ENCODE measurements around the gene TPH2. TPM values are rescaled to one million over a fixed set of nuclear protein-coding genes. Genes with fewer than 3 reads are reported as not detected.

Gene TPH2
- total and polyA plus RNA-seq, 4 experiments from 2014 or later: 0.12 TPM; not detected in 3

- DNase-seq: no peak
- H3K9me3 Mint-ChIP-seq: no peaks in the 10 kb centered on the region
- H3K4me3 Mint-ChIP-seq: no peak overlapping the region
- H3K27me3 Mint-ChIP-seq: peaks cover 6 to 10% of the 10 kb centered on the region in 2 donors
- no peaks in the 10 kb centered on the region for H3K4me1 ChIP-seq (ENCODE audit: insufficient read depth, low read length)
- no peaks in the 10 kb centered on the region for H3K27me3 ChIP-seq (ENCODE audit: insufficient read depth, low read length)
- no peak overlapping the region for H3K4me3 ChIP-seq (ENCODE audit: low read length in 2 of 2)
- H3K27ac ChIP-seq (ENCODE audit: low read depth, low read length): no peak overlapping the region
- CTCF ChIA-PET (ENCODE audit: partially characterized antibody): interaction anchor here (1.4 kb wide), 1 partner anchor 7 kb away, joined by 6 read pairs; no protein-coding TSS in a partner anchor
- no peaks in the 10 kb centered on the region for H3K36me3 Mint-ChIP-seq
- no peaks in the 10 kb centered on the region for H3K36me3 ChIP-seq (ENCODE audit: insufficient read depth, low read length)
- H3K4me1 Mint-ChIP-seq: peaks cover 0 to 1% (median 0%) of the 10 kb centered on the region in 4 donors
- POLR2A ChIA-PET (ENCODE audit: partially characterized antibody): no interaction called here
- H3K9me3 ChIP-seq (ENCODE audit: control insufficient read depth in 1 of 2, low read length in 2 of 2): no peaks in the 10 kb centered on the region
- intact Hi-C loops (cut with micrococcal nuclease): no loop called here
- H3K27ac Mint-ChIP-seq: no peak overlapping the region
These were observed 72.7 kb downstream of the TPH2 start for GRCh38 chr12:72011374-72011773.

GRCh38 chr12:72012874-72013273 is 74.2 kb downstream of the TPH2 start:
- H3K9me3 Mint-ChIP-seq: no peaks in the 10 kb centered on the region
- intact Hi-C loops (cut with micrococcal nuclease): no loop called here
- POLR2A ChIA-PET (ENCODE audit: partially characterized antibody): no interaction called here

DNA sequence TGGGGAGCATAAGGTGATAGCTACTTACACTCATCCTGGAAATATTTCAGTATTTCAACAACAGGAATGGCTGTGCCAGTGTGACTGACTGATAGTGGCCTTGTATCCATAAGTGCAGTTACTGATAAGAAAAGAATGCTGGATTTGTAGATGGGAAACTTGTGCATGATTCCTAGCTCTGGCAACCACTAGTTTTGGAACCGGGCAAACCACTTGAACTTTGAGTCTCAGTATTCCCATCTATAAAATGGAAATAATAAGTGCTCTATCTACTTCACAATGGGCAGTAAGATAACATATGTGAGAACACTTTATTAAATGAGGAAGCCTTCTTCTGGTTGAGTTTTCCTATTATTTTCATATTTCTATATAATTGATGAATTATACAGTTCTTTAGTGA is 77.2 kb downstream of the TPH2 start:
- POLR2A ChIA-PET (ENCODE audit: partially characterized antibody): no interaction called here
- intact Hi-C loops (cut with micrococcal nuclease): no loop called here
- Mint-ChIP-seq H3K9me3 (no peaks in the 10 kb centered on the region), H3K36me3 (no peaks in the 10 kb centered on the region), H3K4me3 (no peak overlapping the region), H3K27ac (no peak overlapping the region), H3K4me1 (peaks cover 0 to 1% (median 0%) of the 10 kb centered on the region in 4 donors), H3K27me3 (peaks cover 8 to 12% of the 10 kb centered on the region in 2 donors)
- Histone ChIP-seq H3K4me1 (ENCODE audit: insufficient read depth, low read length) (no peaks in the 10 kb centered on the region), H3K4me3 (ENCODE audit: low read length in 2 of 2) (no peak overlapping the region), H3K27me3 (ENCODE audit: insufficient read depth, low read length) (peaks cover 3% of the 10 kb centered on the region), H3K9me3 (ENCODE audit: control insufficient read depth in 1 of 2, low read length in 2 of 2) (no peaks in the 10 kb centered on the region), H3K36me3 (ENCODE audit: insufficient read depth, low read length) (no peaks in the 10 kb centered on the region), H3K27ac (ENCODE audit: low read depth, low read length) (no peak overlapping the region)
- CTCF ChIA-PET (ENCODE audit: partially characterized antibody): interaction anchor here (1.1 to 2.8 kb wide), 4 partner anchors 8 to 12 kb away, joined by 3 to 15 read pairs (median 8); no protein-coding TSS in a partner anchor
- no peak for DNase-seq

More at GRCh38 chr12:72012874-72013273, 74.2 kb downstream of the TPH2 start:
- no peak overlapping the region for H3K27ac ChIP-seq (ENCODE audit: low read depth, low read length)
- no peaks in the 10 kb centered on the region for H3K4me1 ChIP-seq (ENCODE audit: insufficient read depth, low read length)
- Mint-ChIP-seq H3K4me3 (no peak overlapping the region), H3K36me3 (no peaks in the 10 kb centered on the region), H3K27me3 (peaks cover 6% of the 10 kb centered on the region in 2 donors), H3K27ac (no peak overlapping the region), H3K4me1 (peaks cover 0 to 1% (median 0%) of the 10 kb centered on the region in 4 donors)
- H3K36me3 ChIP-seq (ENCODE audit: insufficient read depth, low read length): no peaks in the 10 kb centered on the region
- no peaks in the 10 kb centered on the region for H3K9me3 ChIP-seq (ENCODE audit: control insufficient read depth in 1 of 2, low read length in 2 of 2)
- CTCF ChIA-PET (ENCODE audit: partially characterized antibody): interaction anchor here (1.2 kb wide), 1 partner anchor 30 kb away, joined by 3 read pairs; no protein-coding TSS in a partner anchor
- DNase-seq: no peak
- H3K4me3 ChIP-seq (ENCODE audit: low read length in 2 of 2): no peak overlapping the region
- no peaks in the 10 kb centered on the region for H3K27me3 ChIP-seq (ENCODE audit: insufficient read depth, low read length)

DNA sequence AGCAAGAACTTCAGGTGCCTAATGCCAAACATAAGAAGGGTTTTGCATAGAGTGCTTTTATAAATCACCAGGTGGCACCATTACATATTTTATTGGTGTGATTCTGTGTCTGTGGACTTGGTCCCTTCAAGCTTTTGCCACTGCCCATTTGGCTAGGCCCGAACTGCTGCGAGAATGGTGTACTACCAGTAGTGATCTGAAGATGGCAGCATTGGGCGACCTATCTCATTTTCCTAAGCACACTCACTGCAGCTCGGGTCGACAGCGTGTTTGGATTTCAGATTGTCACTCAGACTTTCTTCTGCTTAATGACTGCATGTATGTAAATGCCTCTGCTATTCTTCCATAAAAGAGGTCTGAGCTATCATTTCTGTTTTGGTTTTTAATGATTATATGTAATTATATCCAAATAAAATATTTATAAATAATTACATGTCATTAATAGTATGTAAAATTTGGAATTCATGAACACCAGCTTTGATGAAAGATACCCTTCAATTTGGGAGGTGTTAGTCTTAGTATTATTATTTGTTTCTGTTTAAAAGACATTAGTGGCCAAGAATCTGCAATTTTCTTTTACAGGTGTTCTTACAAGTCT is 78.5 kb downstream of the TPH2 start:
- POLR2A ChIA-PET (ENCODE audit: partially characterized antibody): no interaction called here

DNA sequence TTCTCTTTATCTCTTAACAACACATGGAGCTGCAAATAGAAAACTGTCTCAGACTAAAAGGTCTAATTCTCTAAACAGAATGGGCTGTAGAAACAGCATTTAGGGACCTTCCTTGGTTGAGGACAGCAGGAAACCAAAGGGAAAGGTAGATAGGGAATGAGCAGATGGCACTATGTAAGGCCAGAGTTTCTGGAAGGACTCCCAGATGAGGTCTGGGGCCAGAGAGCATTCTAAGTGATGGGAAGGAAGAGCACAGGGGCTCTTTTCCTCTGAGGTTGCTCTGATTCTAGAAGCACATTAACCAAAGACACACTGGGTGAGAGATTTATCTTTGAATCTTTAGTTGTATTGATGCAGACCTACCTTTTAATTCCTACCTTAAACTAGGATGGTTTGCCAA is 79.4 kb downstream of the TPH2 start:
- Histone ChIP-seq H3K9me3 (ENCODE audit: control insufficient read depth in 1 of 2, low read length in 2 of 2) (no peaks in the 10 kb centered on the region), H3K27me3 (ENCODE audit: insufficient read depth, low read length) (peaks cover 3% of the 10 kb centered on the region), H3K27ac (ENCODE audit: low read depth, low read length) (no peak overlapping the region), H3K36me3 (ENCODE audit: insufficient read depth, low read length) (no peaks in the 10 kb centered on the region), H3K4me3 (ENCODE audit: low read length in 2 of 2) (no peak overlapping the region), H3K4me1 (ENCODE audit: insufficient read depth, low read length) (no peaks in the 10 kb centered on the region)
- ChIA-PET POLR2A (ENCODE audit: partially characterized antibody) (no interaction called here), CTCF (ENCODE audit: partially characterized antibody) (interaction anchor here (1.1 to 2.1 kb wide), 4 partner anchors 7 to 26 kb away, joined by 3 to 8 read pairs (median 6); no protein-coding TSS in a partner anchor)
- Mint-ChIP-seq H3K4me1 (peaks cover 0 to 1% (median 0%) of the 10 kb centered on the region in 4 donors), H3K36me3 (no peaks in the 10 kb centered on the region), H3K4me3 (no peak overlapping the region), H3K27ac (no peak overlapping the region), H3K9me3 (no peaks in the 10 kb centered on the region), H3K27me3 (peaks cover 5 to 14% of the 10 kb centered on the region in 2 donors)
- intact Hi-C loops (cut with micrococcal nuclease): no loop called here
- DNase-seq: no peak

More for the DNA sequence above, 78.5 kb downstream of the TPH2 start:
- Mint-ChIP-seq H3K36me3 (no peaks in the 10 kb centered on the region), H3K4me3 (no peak overlapping the region), H3K27me3 (peaks cover 5 to 14% of the 10 kb centered on the region in 2 donors), H3K4me1 (peaks cover 0 to 1% (median 0%) of the 10 kb centered on the region in 4 donors), H3K9me3 (no peaks in the 10 kb centered on the region), H3K27ac (no peak overlapping the region)
- H3K4me1 ChIP-seq (ENCODE audit: insufficient read depth, low read length): no peaks in the 10 kb centered on the region
- intact Hi-C loops (cut with micrococcal nuclease): no loop called here
- no peaks in the 10 kb centered on the region for H3K9me3 ChIP-seq (ENCODE audit: control insufficient read depth in 1 of 2, low read length in 2 of 2)
- DNase-seq: peak; percentile 38 to 55 (median 45)
- CTCF ChIA-PET (ENCODE audit: partially characterized antibody): interaction anchor here (1.2 to 2.8 kb wide), 4 partner anchors 9 to 332 kb away, joined by 4 to 15 read pairs (median 9); partner anchors contain the start of gene TMEM19
- no peaks in the 10 kb centered on the region for H3K36me3 ChIP-seq (ENCODE audit: insufficient read depth, low read length)
- no peak overlapping the region for H3K27ac ChIP-seq (ENCODE audit: low read depth, low read length)
- peaks cover 3% of the 10 kb centered on the region for H3K27me3 ChIP-seq (ENCODE audit: insufficient read depth, low read length)
- no peak overlapping the region for H3K4me3 ChIP-seq (ENCODE audit: low read length in 2 of 2)

GRCh38 chr12:72024613-72025012 is 86.0 kb downstream of the TPH2 start:
- no peaks in the 10 kb centered on the region for H3K4me1 ChIP-seq (ENCODE audit: insufficient read depth, low read length)
- no peaks in the 10 kb centered on the region for H3K36me3 ChIP-seq (ENCODE audit: insufficient read depth, low read length)
- CTCF ChIA-PET (ENCODE audit: partially characterized antibody): no interaction called here
- intact Hi-C loops (cut with micrococcal nuclease): no loop called here
- Mint-ChIP-seq H3K4me3 (no peak overlapping the region), H3K27ac (no peak overlapping the region), H3K9me3 (no peaks in the 10 kb centered on the region), H3K4me1 (no peaks in the 10 kb centered on the region), H3K27me3 (peaks cover 10 to 21% of the 10 kb centered on the region in 2 donors), H3K36me3 (no peaks in the 10 kb centered on the region)
- peaks cover under 1% of the 10 kb centered on the region for H3K27me3 ChIP-seq (ENCODE audit: insufficient read depth, low read length)
- no peaks in the 10 kb centered on the region for H3K9me3 ChIP-seq (ENCODE audit: control insufficient read depth in 1 of 2, low read length in 2 of 2)
- POLR2A ChIA-PET (ENCODE audit: partially characterized antibody): no interaction called here
- no peak overlapping the region for H3K27ac ChIP-seq (ENCODE audit: low read depth, low read length)
- no peak overlapping the region for H3K4me3 ChIP-seq (ENCODE audit: low read length in 2 of 2)
- DNase-seq: no peak

- DNase-seq: no peak
- Histone ChIP-seq H3K27ac (ENCODE audit: low read depth, low read length) (no peak overlapping the region), H3K4me3 (ENCODE audit: low read length in 2 of 2) (no peak overlapping the region), H3K9me3 (ENCODE audit: control insufficient read depth in 1 of 2, low read length in 2 of 2) (no peaks in the 10 kb centered on the region), H3K4me1 (ENCODE audit: insufficient read depth, low read length) (no peaks in the 10 kb centered on the region), H3K27me3 (ENCODE audit: insufficient read depth, low read length) (no peaks in the 10 kb centered on the region), H3K36me3 (ENCODE audit: insufficient read depth, low read length) (no peaks in the 10 kb centered on the region)
- no peaks in the 10 kb centered on the region for H3K36me3 Mint-ChIP-seq
- H3K4me1 Mint-ChIP-seq: no peaks in the 10 kb centered on the region
- intact Hi-C loops (cut with micrococcal nuclease): no loop called here
- POLR2A ChIA-PET (ENCODE audit: partially characterized antibody): no interaction called here
- H3K27ac Mint-ChIP-seq: no peak overlapping the region
- CTCF ChIA-PET (ENCODE audit: partially characterized antibody): interaction anchor here (1.9 kb wide), 1 partner anchor 9 kb away, joined by 15 read pairs; no protein-coding TSS in a partner anchor
- H3K27me3 Mint-ChIP-seq: peaks cover 9 to 19% of the 10 kb centered on the region in 2 donors
- no peak overlapping the region for H3K4me3 Mint-ChIP-seq
- no peaks in the 10 kb centered on the region for H3K9me3 Mint-ChIP-seq
These were observed 86.9 kb downstream of the TPH2 start for GRCh38 chr12:72025524-72025923.
